GM12875 (cell line): ENCODE measurements around the gene C20orf144.
"Not testable (repeated sequence)": the region's sequence is repeated elsewhere in the genome, so short reads cannot be mapped to it uniquely, and the experiment has no call there.

Experiments
- H3K4me3 ChIP-seq: one replicate; pipeline ENCODE4 v1.5.1; 2011; ENCODE audit warnings: low read depth, low read length, control low read depth
- CTCF ChIP-seq: IDR thresholded peaks from 2 replicates; pipeline ENCODE4 v1.5.1; 2011; ENCODE audit warnings: low read depth, mild to moderate bottlenecking, control low read depth, inconsistent platforms, low read length, moderate library complexity, borderline replicate concordance; ENCODE audit not compliant: insufficient read depth

Gene C20orf144

GRCh38 chr20:33644313-33645071 lies 17.6 kb upstream of the C20orf144 start:
- no peak for TF ChIP-seq CTCF

GRCh38 chr20:33645072-33645358 lies 17.1 kb upstream of the C20orf144 start:
- TF ChIP-seq CTCF, result no peak
- H3K4me3 ChIP-seq, result no peak overlapping the region

More at GRCh38 chr20:33644313-33645071, 17.6 kb upstream of the C20orf144 start:
- no peak overlapping the region for H3K4me3 ChIP-seq

- H3K4me3 ChIP-seq, result no peak overlapping the region
- no peak for TF ChIP-seq CTCF
These were observed 16.7 kb upstream of the C20orf144 start for GRCh38 chr20:33645396-33645795.

GRCh38 chr20:33646191-33646590 lies 15.9 kb upstream of the C20orf144 start:
- TF ChIP-seq CTCF, result no peak

GRCh38 chr20:33646959-33647602 lies 15.0 kb upstream of the C20orf144 start:
- H3K4me3 ChIP-seq, result not testable (repeated sequence)

More at GRCh38 chr20:33646191-33646590, 15.9 kb upstream of the C20orf144 start:
- H3K4me3 ChIP-seq, result no peak overlapping the region

GRCh38 chr20:33647603-33648395 lies 14.3 kb upstream of the C20orf144 start:
- TF ChIP-seq CTCF, result no peak
- no peak overlapping the region for H3K4me3 ChIP-seq

GRCh38 chr20:33648396-33649004 lies 13.6 kb upstream of the C20orf144 start:
- TF ChIP-seq CTCF, result no peak

More at GRCh38 chr20:33648396-33649004, 13.6 kb upstream of the C20orf144 start:
- H3K4me3 ChIP-seq, result no peak overlapping the region
